NCI-H460 (cell line): Measurements from ENCODE around the gene PPP4R3A. TPM values are rescaled to one million over a fixed set of nuclear protein-coding genes. Genes with fewer than 3 reads are reported as not detected.
"Not testable (repeated sequence)": the region's sequence is repeated elsewhere in the genome, so short reads cannot be mapped to it uniquely, and the experiment has no call there.

Experiments
- DNase-seq: peaks from one replicate; pipeline ENCODE4 v3.0.0-alpha.2; 2016; ENCODE audit warnings: low read depth; ENCODE audit errors: extremely low read depth
- total RNA-seq: library from RNA; depleted of rRNA; stranded (reverse); fragments of >200 nt; shearing (Covaris generic); gene quantifications from 2 replicates; pipeline ENCODE4 v1.2.3, GENCODE V29; 2014

The PPP4R3A gene
- total RNA-seq, 1 experiment from 2014 or later: 88.6 TPM

GRCh38 chr14:91444335-91445020 is 65.6 kb downstream of the PPP4R3A start:
- DNase-seq: no peak

- DNase-seq: no peak
Measured at GRCh38 chr14:91439345-91439744, 70.8 kb downstream of the PPP4R3A start.

GRCh38 chr14:91438845-91439244 is 71.3 kb downstream of the PPP4R3A start:
- no peak for DNase-seq

GRCh38 chr14:91436266-91436665 is 73.8 kb downstream of the PPP4R3A start:
- DNase-seq: not testable (repeated sequence)

GRCh38 chr14:91429385-91429784 is 80.7 kb downstream of the PPP4R3A start:
- DNase-seq: no peak

- DNase-seq: not testable (repeated sequence)
Measured at GRCh38 chr14:91428931-91429330, 81.2 kb downstream of the PPP4R3A start.

GRCh38 chr14:91425531-91425944 is 84.6 kb downstream of the PPP4R3A start:
- not testable (repeated sequence) for DNase-seq

GRCh38 chr14:91424813-91425530 is 85.1 kb downstream of the PPP4R3A start:
- DNase-seq: no peak

GRCh38 chr14:91420686-91421085 is 89.4 kb downstream of the PPP4R3A start:
- DNase-seq: no peak

- no peak for DNase-seq
Measured at GRCh38 chr14:91419451-91419850, 90.7 kb downstream of the PPP4R3A start.

- no peak for DNase-seq
Measured at GRCh38 chr14:91419044-91419397, 91.1 kb downstream of the PPP4R3A start.

GRCh38 chr14:91418387-91419043 is 91.6 kb downstream of the PPP4R3A start:
- peak; percentile 64 for DNase-seq

- DNase-seq: peak; percentile 44
Measured at GRCh38 chr14:91417983-91418386, 92.1 kb downstream of the PPP4R3A start.

- DNase-seq: peak; percentile 67
Measured at GRCh38 chr14:91417120-91417982, 92.8 kb downstream of the PPP4R3A start, which contains the start of gene CCDC88C. CCDC88C (minus strand) TSS chr14:91417820; CDS start chr14:91417690, 130 bp downstream.

GRCh38 chr14:91416744-91417119 is 93.4 kb downstream of the PPP4R3A start:
- DNase-seq: no peak

- DNase-seq: no peak
Measured at GRCh38 chr14:91415794-91416743, 94.0 kb downstream of the PPP4R3A start.

GRCh38 chr14:91414475-91414833 is 95.7 kb downstream of the PPP4R3A start:
- no peak for DNase-seq

GRCh38 chr14:91413547-91414474 is 96.3 kb downstream of the PPP4R3A start:
- no peak for DNase-seq

- no peak for DNase-seq
Measured at GRCh38 chr14:91412939-91413338, 97.2 kb downstream of the PPP4R3A start.
